Measurements from ENCODE around the gene ROBO1.
"Not testable (repeated sequence)": the region's sequence is repeated elsewhere in the genome, so short reads cannot be mapped to it uniquely, and the experiment has no call there.

GRCh38 chr3:78675119-78675805 is 1092.5 kb downstream of the ROBO1 start:
- TF ChIP-seq, protein P1, sequence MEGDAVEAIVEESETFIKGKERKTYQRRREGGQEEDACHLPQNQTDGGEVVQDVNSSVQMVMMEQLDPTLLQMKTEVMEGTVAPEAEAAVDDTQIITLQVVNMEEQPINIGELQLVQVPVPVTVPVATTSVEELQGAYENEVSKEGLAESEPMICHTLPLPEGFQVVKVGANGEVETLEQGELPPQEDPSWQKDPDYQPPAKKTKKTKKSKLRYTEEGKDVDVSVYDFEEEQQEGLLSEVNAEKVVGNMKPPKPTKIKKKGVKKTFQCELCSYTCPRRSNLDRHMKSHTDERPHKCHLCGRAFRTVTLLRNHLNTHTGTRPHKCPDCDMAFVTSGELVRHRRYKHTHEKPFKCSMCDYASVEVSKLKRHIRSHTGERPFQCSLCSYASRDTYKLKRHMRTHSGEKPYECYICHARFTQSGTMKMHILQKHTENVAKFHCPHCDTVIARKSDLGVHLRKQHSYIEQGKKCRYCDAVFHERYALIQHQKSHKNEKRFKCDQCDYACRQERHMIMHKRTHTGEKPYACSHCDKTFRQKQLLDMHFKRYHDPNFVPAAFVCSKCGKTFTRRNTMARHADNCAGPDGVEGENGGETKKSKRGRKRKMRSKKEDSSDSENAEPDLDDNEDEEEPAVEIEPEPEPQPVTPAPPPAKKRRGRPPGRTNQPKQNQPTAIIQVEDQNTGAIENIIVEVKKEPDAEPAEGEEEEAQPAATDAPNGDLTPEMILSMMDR (IDR thresholded peaks at IDR 0.05): not testable (repeated sequence)
- not testable (repeated sequence) for TF ChIP-seq POLR2A (IDR thresholded peaks at IDR 0.05)
